GM10266 (cell line): ENCODE results near the gene MRTFA.

ENCODE experiments used
- DNase-seq: peaks from one replicate; pipeline ENCODE4 v3.0.0; 2012; ENCODE audit errors: extremely low spot score
- CTCF ChIP-seq: IDR thresholded peaks from 2 replicates; pipeline ENCODE4 v1.5.1; 2012; ENCODE audit warnings: mild to moderate bottlenecking, low read depth; ENCODE audit not compliant: control insufficient read depth, insufficient read depth; ENCODE audit errors: missing control alignments

The MRTFA gene

DNA sequence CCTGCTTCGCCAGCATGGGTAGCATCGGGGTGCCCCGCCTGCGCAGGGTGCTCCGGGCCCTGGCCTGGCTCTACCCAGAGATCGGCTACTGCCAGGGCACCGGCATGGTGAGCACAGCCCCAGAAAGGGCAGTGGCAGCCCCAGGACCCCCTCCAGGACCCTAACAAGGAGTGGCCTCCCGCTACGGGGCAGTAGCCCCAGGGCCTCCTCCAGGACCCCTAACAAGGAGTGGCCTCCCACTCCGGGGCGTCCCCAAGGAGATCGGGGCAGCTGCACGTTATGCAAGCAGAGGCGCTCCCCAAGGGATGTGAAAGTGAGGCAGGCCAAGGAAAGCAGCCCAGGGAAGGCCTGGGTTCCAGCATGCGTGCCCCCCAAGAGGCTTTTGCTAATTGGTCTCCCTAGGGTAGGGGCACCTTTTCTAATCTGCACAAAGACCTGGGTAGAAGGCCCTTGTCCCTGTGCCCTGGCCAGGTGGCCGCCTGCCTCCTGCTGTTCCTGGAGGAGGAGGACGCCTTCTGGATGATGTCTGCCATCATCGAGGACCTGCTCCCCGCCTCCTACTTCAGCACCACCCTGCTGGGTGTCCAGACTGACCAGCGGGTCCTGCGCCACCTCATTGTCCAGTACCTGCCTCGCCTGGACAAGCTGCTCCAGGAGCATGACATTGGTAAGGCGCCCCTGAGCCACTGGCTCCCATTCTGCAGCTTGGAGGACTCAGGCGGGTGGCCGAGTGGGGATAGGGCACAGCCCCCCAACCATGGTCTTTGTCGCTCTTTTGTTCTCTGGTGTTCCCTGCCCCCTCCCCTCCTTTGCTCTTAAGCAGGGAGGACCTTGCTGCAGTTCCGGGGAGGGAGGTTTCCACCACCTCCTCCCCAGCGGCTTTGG is 231.1 kb downstream of the MRTFA start:
- no peak for DNase-seq
- no peak for TF ChIP-seq CTCF

DNA sequence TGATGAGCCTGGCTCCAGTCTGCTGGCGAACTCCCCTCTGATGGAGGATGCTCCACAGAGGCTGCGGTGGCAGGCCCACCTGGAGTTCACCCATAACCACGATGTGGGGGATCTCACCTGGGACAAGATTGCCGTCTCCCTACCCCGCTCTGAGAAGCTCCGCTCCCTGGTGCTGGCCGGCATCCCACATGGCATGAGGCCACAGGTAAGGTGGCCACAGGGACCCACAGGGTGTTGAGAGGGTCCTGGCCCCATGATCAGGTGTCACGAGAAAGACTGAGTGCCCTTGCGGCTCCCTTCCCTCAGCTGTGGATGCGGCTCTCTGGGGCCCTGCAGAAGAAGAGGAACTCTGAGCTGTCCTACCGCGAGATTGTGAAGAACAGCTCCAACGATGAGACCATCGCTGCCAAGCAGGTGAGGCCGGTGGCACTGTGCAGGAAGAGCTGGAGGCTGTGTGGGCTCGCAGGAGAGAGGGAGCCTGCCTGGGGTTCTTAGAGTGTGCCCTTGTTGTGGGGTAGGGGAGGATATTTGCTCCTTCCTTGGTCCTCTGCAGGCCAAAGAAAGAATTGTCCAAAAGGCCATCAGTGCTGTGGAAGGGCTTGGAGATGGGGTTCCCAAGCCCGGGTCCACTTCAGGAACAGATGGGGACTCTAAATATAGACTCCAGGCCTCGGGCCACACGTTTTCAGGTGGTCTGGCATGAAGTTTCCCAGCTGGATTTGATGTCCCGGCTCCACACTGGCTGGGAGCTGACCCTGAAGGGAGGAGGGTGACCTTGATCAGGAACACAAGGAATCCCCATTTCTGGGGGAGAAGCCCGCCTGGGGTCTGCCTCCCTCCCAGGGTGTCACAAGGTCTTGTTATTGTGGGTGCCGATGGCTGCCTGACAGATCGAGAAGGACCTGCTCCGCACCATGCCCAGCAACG is 232.0 kb downstream of the MRTFA start:
- no peak for TF ChIP-seq CTCF
- no peak for DNase-seq

- no peak for TF ChIP-seq CTCF
- DNase-seq, result no peak
Observed at GRCh38 chr22:40403651-40404050, 232.9 kb downstream of the MRTFA start.

DNA sequence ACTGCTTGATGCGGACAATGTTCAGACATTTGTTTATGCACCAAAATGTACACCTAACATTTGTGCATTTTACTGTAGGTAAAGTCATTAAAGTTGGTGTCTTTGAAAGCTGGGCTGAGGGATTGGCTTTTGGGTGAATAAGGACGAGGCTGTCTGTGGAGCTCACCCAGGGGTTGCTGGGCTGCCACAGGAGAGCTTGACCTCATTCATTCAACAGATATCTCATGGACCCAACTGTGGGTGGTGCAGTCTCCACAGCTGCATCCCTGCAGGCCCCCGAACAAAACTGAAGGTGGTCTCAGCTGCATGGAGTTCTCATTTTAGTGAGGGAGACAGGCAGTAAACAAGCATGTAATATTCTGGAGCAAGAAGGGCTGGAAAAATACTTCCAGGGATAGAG is 233.4 kb downstream of the MRTFA start:
- DNase-seq, result no peak
- TF ChIP-seq CTCF, result no peak

GRCh38 chr22:40401981-40402406 is 234.5 kb downstream of the MRTFA start:
- DNase-seq, result no peak
- no peak for TF ChIP-seq CTCF

GRCh38 chr22:40401532-40401931 is 235.0 kb downstream of the MRTFA start:
- no peak for TF ChIP-seq CTCF
- no peak for DNase-seq
